Measurements from ENCODE around the gene CACNA2D4. TPM values are rescaled to one million over a fixed set of nuclear protein-coding genes. Genes with fewer than 3 reads are reported as not detected.

The CACNA2D4 gene
- total RNA-seq, 1 experiment from 2014 or later, result 1.7 TPM

- H3K4me1 ChIP-seq (ENCODE audit: control insufficient read depth in 1 of 2, insufficient read depth in 2 of 2, low read length in 2 of 2), result no peaks in the 10 kb centered on the region
- H2AFZ ChIP-seq (ENCODE audit: low read depth, low read length, poor library complexity, severe bottlenecking), result no peak overlapping the region
- H4K20me1 ChIP-seq (ENCODE audit: insufficient read depth), result no peaks in the 10 kb centered on the region
- POLR2A ChIA-PET, result no interaction called here
- no peak overlapping the region for H3K9ac ChIP-seq (ENCODE audit: low read length)
- no TSS peak for BruUV-seq (replicated peaks)
- TF ChIP-seq YY1 (IDR thresholded peaks at IDR 0.05; ENCODE audit: extremely low read depth, insufficient replicate concordance, low read depth, low read length) (no peak), SRF (IDR thresholded peaks at IDR 0.05; ENCODE audit: low read depth) (no peak)
- TF ChIP-seq, protein P1, sequence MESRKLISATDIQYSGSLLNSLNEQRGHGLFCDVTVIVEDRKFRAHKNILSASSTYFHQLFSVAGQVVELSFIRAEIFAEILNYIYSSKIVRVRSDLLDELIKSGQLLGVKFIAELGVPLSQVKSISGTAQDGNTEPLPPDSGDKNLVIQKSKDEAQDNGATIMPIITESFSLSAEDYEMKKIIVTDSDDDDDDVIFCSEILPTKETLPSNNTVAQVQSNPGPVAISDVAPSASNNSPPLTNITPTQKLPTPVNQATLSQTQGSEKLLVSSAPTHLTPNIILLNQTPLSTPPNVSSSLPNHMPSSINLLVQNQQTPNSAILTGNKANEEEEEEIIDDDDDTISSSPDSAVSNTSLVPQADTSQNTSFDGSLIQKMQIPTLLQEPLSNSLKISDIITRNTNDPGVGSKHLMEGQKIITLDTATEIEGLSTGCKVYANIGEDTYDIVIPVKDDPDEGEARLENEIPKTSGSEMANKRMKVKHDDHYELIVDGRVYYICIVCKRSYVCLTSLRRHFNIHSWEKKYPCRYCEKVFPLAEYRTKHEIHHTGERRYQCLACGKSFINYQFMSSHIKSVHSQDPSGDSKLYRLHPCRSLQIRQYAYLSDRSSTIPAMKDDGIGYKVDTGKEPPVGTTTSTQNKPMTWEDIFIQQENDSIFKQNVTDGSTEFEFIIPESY (IDR thresholded peaks at IDR 0.05; ENCODE audit: extremely low read depth, insufficient replicate concordance, low read length), result no peak
- CTCF ChIA-PET, result no interaction called here
- H3K27me3 ChIP-seq (ENCODE audit: insufficient read depth, low read length), result no peaks in the 10 kb centered on the region
- RAD21 ChIA-PET (ENCODE audit: low non-redundant PET in 1 of 2, low total read pairs in 2 of 2, uncharacterized antibody in 2 of 2, unreplicated experiment in 2 of 2), result no interaction called here
- H3K9me3 ChIP-seq (ENCODE audit: control insufficient read depth in 1 of 2, insufficient read depth in 1 of 2, low read depth in 1 of 2, low read length in 2 of 2), result no peaks in the 10 kb centered on the region
- H3K4me2 ChIP-seq (ENCODE audit: low read length), result no peak overlapping the region
- no peak for ATAC-seq
- no peak overlapping the region for H3K4me3 ChIP-seq (replicated peaks in 1 of 2; ENCODE audit: low read depth in 1 of 2, low read length in 2 of 2)
- H3K79me2 ChIP-seq (ENCODE audit: insufficient read depth, low read length), result no peaks in the 10 kb centered on the region
- no peaks in the 10 kb centered on the region for H3K9me2 ChIP-seq (ENCODE audit: insufficient read depth)
- intact Hi-C loops (cut with micrococcal nuclease), result no loop called here
- H3K36me3 ChIP-seq (ENCODE audit: control insufficient read depth in 1 of 2, insufficient read depth in 2 of 2, low read length in 2 of 2), result no peaks in the 10 kb centered on the region
- DNase-seq (ENCODE audit: low read depth, low spot score), result no peak
- H3K27ac ChIP-seq (ENCODE audit: low read depth, low read length), result no peak overlapping the region
Observed at GRCh38 chr12:1936406-1937320, 18.2 kb upstream of the CACNA2D4 start.

DNA sequence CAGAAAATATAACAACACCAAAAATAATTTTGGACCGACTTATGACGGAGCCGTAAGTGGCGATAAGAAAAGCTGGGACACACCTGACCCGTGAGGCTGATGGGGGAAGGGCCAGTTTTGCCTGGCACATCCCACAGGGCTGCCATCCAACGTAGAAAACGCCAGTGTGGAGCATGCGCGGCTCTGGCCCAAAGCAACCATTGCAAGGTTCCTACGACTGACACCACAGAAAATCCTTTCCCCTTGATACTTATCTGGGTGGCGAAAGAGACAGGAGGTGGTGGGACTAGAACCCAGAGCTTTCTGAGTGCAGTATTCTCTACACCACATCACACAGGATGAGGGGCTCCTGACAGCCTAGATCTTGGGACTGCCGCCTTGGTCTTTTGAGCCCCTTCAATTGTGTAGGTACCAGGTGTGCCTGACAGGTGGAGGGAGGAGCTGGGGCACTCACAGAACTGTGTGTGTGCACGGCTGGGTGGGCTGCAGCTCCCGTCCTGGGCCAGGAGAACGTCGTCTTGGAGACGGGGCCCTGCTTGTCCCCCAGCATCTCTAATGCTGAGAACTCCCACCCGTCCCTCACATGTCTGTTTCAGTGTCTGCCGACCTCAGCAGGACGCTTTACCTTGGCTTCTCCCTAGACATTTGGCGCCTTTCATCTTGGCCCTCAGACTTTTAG lies 17.4 kb upstream of the CACNA2D4 start:
- Histone ChIP-seq H3K4me1 (ENCODE audit: control insufficient read depth in 1 of 2, insufficient read depth in 2 of 2, low read length in 2 of 2) (no peaks in the 10 kb centered on the region), H3K9ac (ENCODE audit: low read length) (no peak overlapping the region), H4K20me1 (ENCODE audit: insufficient read depth) (no peaks in the 10 kb centered on the region), H3K27me3 (ENCODE audit: insufficient read depth, low read length) (no peaks in the 10 kb centered on the region), H3K9me3 (ENCODE audit: control insufficient read depth in 1 of 2, insufficient read depth in 1 of 2, low read depth in 1 of 2, low read length in 2 of 2) (no peaks in the 10 kb centered on the region), H3K27ac (ENCODE audit: low read depth, low read length) (no peak overlapping the region), H3K79me2 (ENCODE audit: insufficient read depth, low read length) (no peaks in the 10 kb centered on the region), H3K4me2 (ENCODE audit: low read length) (no peak overlapping the region), H3K36me3 (ENCODE audit: control insufficient read depth in 1 of 2, insufficient read depth in 2 of 2, low read length in 2 of 2) (no peaks in the 10 kb centered on the region), H2AFZ (ENCODE audit: low read depth, low read length, poor library complexity, severe bottlenecking) (no peak overlapping the region), H3K9me2 (ENCODE audit: insufficient read depth) (no peaks in the 10 kb centered on the region), H3K4me3 (replicated peaks in 1 of 2; ENCODE audit: low read depth in 1 of 2, low read length in 2 of 2) (no peak overlapping the region)
- DNase-seq (ENCODE audit: low read depth, low spot score) (no peak), ATAC-seq (no peak)
- POLR2A ChIA-PET, result no interaction called here
- TF ChIP-seq REST (IDR thresholded peaks at IDR 0.05; ENCODE audit: low read depth), result no peak
- CTCF ChIA-PET, result no interaction called here
- BruUV-seq (replicated peaks), result no TSS peak
- RAD21 ChIA-PET (ENCODE audit: low non-redundant PET in 1 of 2, low total read pairs in 2 of 2, uncharacterized antibody in 2 of 2, unreplicated experiment in 2 of 2), result no interaction called here
- intact Hi-C loops (cut with micrococcal nuclease), result no loop called here
